ENCODE data around the gene ARL8A.
A peak's percentile ranks its signal among the peaks of the same experiment; 100 is the strongest.

ARL8A gene

GRCh38 chr1:202085682-202086373 is 58.7 kb downstream of the ARL8A start:
- Histone ChIP-seq H3K4me1 (ENCODE audit: control insufficient read depth, insufficient read depth, low read length) (peaks cover 60% of the 10 kb centered on the region), H3K27me3 (ENCODE audit: control insufficient read depth, insufficient read depth, low read length) (no peaks in the 10 kb centered on the region), H3K9me3 (ENCODE audit: control insufficient read depth, low read length) (no peaks in the 10 kb centered on the region), H3K4me3 (ENCODE audit: low read length) (no peak overlapping the region), H3K36me3 (ENCODE audit: control insufficient read depth, insufficient read depth, low read length) (no peaks in the 10 kb centered on the region), H3K9ac (ENCODE audit: low read length) (peak overlapping the region; percentile 59)

GRCh38 chr1:202084791-202085681 is 59.5 kb downstream of the ARL8A start:
- Histone ChIP-seq H3K36me3 (ENCODE audit: control insufficient read depth, insufficient read depth, low read length) (no peaks in the 10 kb centered on the region), H3K9ac (ENCODE audit: low read length) (peak overlapping the region; percentile 61), H3K4me3 (ENCODE audit: low read length) (no peak overlapping the region), H3K9me3 (ENCODE audit: control insufficient read depth, low read length) (no peaks in the 10 kb centered on the region), H3K4me1 (ENCODE audit: control insufficient read depth, insufficient read depth, low read length) (peaks cover 63% of the 10 kb centered on the region), H3K27me3 (ENCODE audit: control insufficient read depth, insufficient read depth, low read length) (no peaks in the 10 kb centered on the region)
